ENCODE measurements around the gene PPP2R2C. TPM values are rescaled to one million over a fixed set of nuclear protein-coding genes. Genes with fewer than 3 reads are reported as not detected.

The PPP2R2C gene
- total RNA-seq, 5 donors from 2014 or later (not counting 1 experiment from before 2014, with no cell fraction given): 0.20 TPM; not detected in 4

DNA sequence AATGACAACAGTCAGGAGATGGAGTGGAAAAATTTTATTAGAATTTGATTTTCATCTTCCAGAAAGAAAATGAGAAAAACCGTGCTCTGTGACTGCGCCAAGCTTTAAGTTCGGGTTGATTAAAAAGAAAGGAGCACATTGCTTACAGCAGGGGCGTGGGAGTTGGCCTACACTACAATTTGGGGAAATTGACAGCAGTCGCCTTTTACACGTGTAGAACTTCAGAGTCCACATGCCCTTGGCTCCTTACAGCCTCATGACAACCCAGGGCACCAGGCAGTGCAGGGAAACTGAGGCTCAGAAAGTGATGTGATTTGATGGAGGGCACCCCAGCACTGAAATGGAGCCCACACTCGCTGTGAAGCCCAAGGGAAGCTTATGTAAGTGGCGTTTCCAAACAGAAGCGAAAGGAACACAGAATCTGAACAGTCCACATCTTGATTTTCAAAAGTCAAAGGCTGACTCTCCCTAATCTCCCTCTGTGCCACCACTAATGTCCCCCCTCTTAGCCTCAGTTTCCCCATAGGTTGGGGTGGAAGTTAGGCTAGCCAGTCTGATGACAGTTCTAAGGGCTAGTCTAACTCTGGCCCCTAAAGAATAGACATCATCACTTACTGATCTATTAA, 5.5 kb downstream of the PPP2R2C start:
- peaks cover 34 to 59% of the 10 kb centered on the region in 2 donors for H3K27me3 Mint-ChIP-seq
- peaks cover 0 to 6% (median 4%) of the 10 kb centered on the region in 3 donors for H3K4me1 Mint-ChIP-seq
- H3K36me3 Mint-ChIP-seq: no peaks in the 10 kb centered on the region
- ChIA-PET CTCF (no interaction called here), POLR2A (no interaction called here)
- H3K9me3 Mint-ChIP-seq: no peaks in the 10 kb centered on the region
- no peak for ATAC-seq (replicated peaks in 1 of 4)
- Histone ChIP-seq H3K9me3 (no peaks in the 10 kb centered on the region), H3K27me3 (replicated peaks in 1 of 2; ENCODE audit: control insufficient read depth in 2 of 2, extremely low read depth in 1 of 2, insufficient read depth in 2 of 2, low read length in 1 of 2) (peaks cover 13 to 40% of the 10 kb centered on the region in 2 experiments), H3K4me1 (ENCODE audit: control insufficient read depth in 1 of 2, extremely low read depth in 1 of 2, insufficient read depth in 2 of 2, low read length in 2 of 2) (peaks cover 0 to 9% of the 10 kb centered on the region in 2 experiments), H3K4me3 (ENCODE audit: control insufficient read depth in 1 of 2, extremely low read depth in 1 of 2, low read length in 1 of 2) (no peak overlapping the region), H3K27ac (ENCODE audit: low read length) (no peak overlapping the region), H3K36me3 (ENCODE audit: control insufficient read depth in 2 of 2, extremely low read depth in 1 of 2, insufficient read depth in 1 of 2, low read length in 1 of 2) (no peaks in the 10 kb centered on the region)
- WGBS (ENCODE audit: insufficient coverage): 52% methylated on average over 9 of the region's 9 CpGs
- no peak for DNase-seq
- no peak overlapping the region for H3K4me3 Mint-ChIP-seq
- H3K27ac Mint-ChIP-seq: no peak overlapping the region

GRCh38 chr4:6465955-6466354, 6.5 kb downstream of the PPP2R2C start:
- Histone ChIP-seq H3K4me3 (ENCODE audit: control insufficient read depth in 1 of 2, extremely low read depth in 1 of 2, low read length in 1 of 2) (no peak overlapping the region), H3K27me3 (replicated peaks in 1 of 2; ENCODE audit: control insufficient read depth in 2 of 2, extremely low read depth in 1 of 2, insufficient read depth in 2 of 2, low read length in 1 of 2) (peaks cover 13 to 41% of the 10 kb centered on the region in 2 experiments), H3K36me3 (ENCODE audit: control insufficient read depth in 2 of 2, extremely low read depth in 1 of 2, insufficient read depth in 1 of 2, low read length in 1 of 2) (no peaks in the 10 kb centered on the region), H3K27ac (ENCODE audit: low read length) (no peak overlapping the region), H3K9me3 (no peaks in the 10 kb centered on the region), H3K4me1 (ENCODE audit: control insufficient read depth in 1 of 2, extremely low read depth in 1 of 2, insufficient read depth in 2 of 2, low read length in 2 of 2) (peaks cover 0 to 4% of the 10 kb centered on the region in 2 experiments)
- CTCF ChIA-PET: no interaction called here
- Mint-ChIP-seq H3K4me3 (no peak overlapping the region), H3K27ac (no peak overlapping the region), H3K9me3 (no peaks in the 10 kb centered on the region), H3K36me3 (no peaks in the 10 kb centered on the region), H3K4me1 (peaks cover 0 to 6% (median 4%) of the 10 kb centered on the region in 3 donors), H3K27me3 (peaks cover 36 to 65% of the 10 kb centered on the region in 2 donors)
- DNase-seq: no peak
- ATAC-seq (replicated peaks in 1 of 4): no peak
- POLR2A ChIA-PET: no interaction called here
- 87% methylated on average over 11 of the region's 11 CpGs for WGBS (ENCODE audit: insufficient coverage)

DNA sequence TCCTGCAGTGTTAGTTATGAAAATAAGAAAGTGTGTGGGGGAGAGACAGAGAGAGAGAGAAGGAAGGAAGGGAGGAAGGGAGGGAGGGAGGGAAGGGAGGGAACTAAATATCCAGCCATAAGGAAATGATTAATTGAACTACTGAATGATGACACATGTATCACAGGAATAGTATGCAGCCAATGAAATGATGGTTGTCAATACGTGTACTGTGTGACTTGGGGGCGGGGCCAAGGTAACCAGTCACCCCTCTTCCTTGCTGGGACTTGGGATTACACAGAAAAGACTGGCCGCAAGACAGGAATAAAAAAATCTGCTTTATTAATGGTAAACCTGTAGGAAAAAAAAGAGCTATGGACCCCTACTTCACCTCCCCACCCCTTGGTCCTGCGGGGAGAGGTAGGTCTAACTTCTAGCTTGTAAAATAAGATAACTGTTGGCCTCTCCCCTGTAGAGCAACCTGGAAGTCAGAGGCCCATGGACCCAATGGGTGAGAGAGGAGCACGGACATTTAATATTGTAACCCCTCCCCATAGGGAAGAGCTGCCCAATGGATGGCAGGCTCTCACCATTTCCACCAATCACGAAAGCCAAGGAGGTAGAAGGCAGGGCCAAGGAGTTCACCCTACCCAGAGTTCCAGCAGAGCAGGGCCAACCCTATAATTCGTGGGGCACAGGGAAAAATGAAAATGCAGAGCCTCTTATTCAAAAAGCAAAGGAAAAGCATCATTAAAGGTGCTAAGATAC, 7.4 kb downstream of the PPP2R2C start:
- no peak overlapping the region for H3K27ac Mint-ChIP-seq

GRCh38 chr4:6463311-6464289, 8.8 kb downstream of the PPP2R2C start:
- no peaks in the 10 kb centered on the region for H3K4me1 Mint-ChIP-seq
- no peak overlapping the region for H3K27ac Mint-ChIP-seq
- peaks cover 0 to 29% of the 10 kb centered on the region in 2 experiments for H3K27me3 ChIP-seq (replicated peaks in 1 of 2; ENCODE audit: control insufficient read depth in 2 of 2, extremely low read depth in 1 of 2, insufficient read depth in 2 of 2, low read length in 1 of 2)
- ChIA-PET CTCF (no interaction called here), POLR2A (interaction anchor here in 1 of 2 donors (0.7 kb wide), 1 partner anchor 127 kb away, joined by 12 read pairs; no protein-coding TSS in a partner anchor)
- H3K9me3 ChIP-seq: no peaks in the 10 kb centered on the region
- no peak overlapping the region for H3K4me3 ChIP-seq (ENCODE audit: control insufficient read depth in 1 of 2, extremely low read depth in 1 of 2, low read length in 1 of 2)
- DNase-seq (no peak), ATAC-seq (replicated peaks in 1 of 4) (peak in 1 of 4 experiments; percentile 23)
- no peak overlapping the region for H3K27ac ChIP-seq (ENCODE audit: low read length)
- H3K36me3 ChIP-seq (ENCODE audit: control insufficient read depth in 2 of 2, extremely low read depth in 1 of 2, insufficient read depth in 1 of 2, low read length in 1 of 2): no peaks in the 10 kb centered on the region
- H3K36me3 Mint-ChIP-seq: no peaks in the 10 kb centered on the region
- H3K9me3 Mint-ChIP-seq: peaks cover 2 to 4% (median 2%) of the 10 kb centered on the region in 3 donors
- H3K4me1 ChIP-seq (ENCODE audit: control insufficient read depth in 1 of 2, extremely low read depth in 1 of 2, insufficient read depth in 2 of 2, low read length in 2 of 2): no peaks in the 10 kb centered on the region
- peaks cover 31 to 52% of the 10 kb centered on the region in 2 donors for H3K27me3 Mint-ChIP-seq
- no peak overlapping the region for H3K4me3 Mint-ChIP-seq
- WGBS (ENCODE audit: insufficient coverage): 85% methylated on average over 8 of the region's 11 CpGs

More for the DNA sequence above, 7.4 kb downstream of the PPP2R2C start:
- Histone ChIP-seq H3K36me3 (ENCODE audit: control insufficient read depth in 2 of 2, extremely low read depth in 1 of 2, insufficient read depth in 1 of 2, low read length in 1 of 2) (no peaks in the 10 kb centered on the region), H3K27me3 (replicated peaks in 1 of 2; ENCODE audit: control insufficient read depth in 2 of 2, extremely low read depth in 1 of 2, insufficient read depth in 2 of 2, low read length in 1 of 2) (peaks cover 9 to 38% of the 10 kb centered on the region in 2 experiments), H3K9me3 (no peaks in the 10 kb centered on the region), H3K4me3 (ENCODE audit: control insufficient read depth in 1 of 2, extremely low read depth in 1 of 2, low read length in 1 of 2) (no peak overlapping the region), H3K4me1 (ENCODE audit: control insufficient read depth in 1 of 2, extremely low read depth in 1 of 2, insufficient read depth in 2 of 2, low read length in 2 of 2) (no peaks in the 10 kb centered on the region), H3K27ac (ENCODE audit: low read length) (no peak overlapping the region)
- WGBS (ENCODE audit: insufficient coverage): 39% methylated on average over 2 of the region's 7 CpGs
- DNase-seq: no peak
- Mint-ChIP-seq H3K4me3 (no peak overlapping the region), H3K9me3 (peaks cover 0 to 2% (median 0%) of the 10 kb centered on the region in 3 donors), H3K4me1 (peaks cover 0 to 2% (median under 1%) of the 10 kb centered on the region in 3 donors), H3K36me3 (no peaks in the 10 kb centered on the region), H3K27me3 (peaks cover 36 to 64% of the 10 kb centered on the region in 2 donors)
- ChIA-PET CTCF (no interaction called here), POLR2A (no interaction called here)
- ATAC-seq (replicated peaks in 1 of 4): no peak

DNA sequence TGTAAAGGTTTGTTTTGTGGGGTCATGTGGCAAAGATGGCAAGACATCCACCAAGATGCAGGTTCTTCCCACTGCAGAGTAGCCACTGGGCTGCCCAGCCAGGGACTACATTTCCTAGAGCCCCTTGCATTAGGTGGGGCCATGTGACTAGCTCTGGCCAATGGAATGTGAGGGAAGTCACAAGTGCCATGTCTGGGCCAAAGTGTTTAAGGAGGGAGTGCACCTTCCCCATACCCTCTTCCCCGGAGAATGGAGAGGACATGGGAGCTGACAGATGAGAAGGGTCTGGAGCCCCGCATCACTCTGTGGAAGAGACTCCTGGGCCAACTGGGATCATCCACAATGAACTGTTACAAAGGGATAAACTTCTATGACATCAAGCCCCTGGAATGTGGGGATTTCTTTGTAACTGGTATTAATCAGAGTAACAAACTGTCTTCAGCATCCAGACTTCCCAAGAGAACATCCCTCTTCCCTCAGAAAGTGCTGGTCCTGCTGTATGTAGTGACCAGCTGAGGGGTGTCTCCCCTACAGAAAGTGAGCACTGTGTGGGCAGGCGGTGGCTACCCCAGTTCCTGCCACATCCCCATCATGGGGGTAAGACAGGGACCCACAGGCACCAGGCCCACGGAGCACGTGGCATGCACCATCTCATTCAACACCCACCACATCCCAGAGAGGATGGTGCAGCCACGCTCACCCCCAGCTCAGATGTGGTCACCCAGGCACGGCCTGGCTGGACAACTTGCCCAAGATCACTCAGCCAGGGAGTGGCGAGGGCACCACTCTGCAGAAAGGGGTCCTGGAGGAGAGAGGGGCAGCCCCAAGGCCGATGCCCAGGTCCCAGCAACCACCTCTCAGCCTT, 10.9 kb downstream of the PPP2R2C start:
- 77% methylated on average over 4 of the region's 9 CpGs for WGBS (ENCODE audit: insufficient coverage)

More for the DNA sequence above, 10.9 kb downstream of the PPP2R2C start:
- Mint-ChIP-seq H3K27me3 (peaks cover 26 to 45% of the 10 kb centered on the region in 2 donors), H3K4me3 (no peak overlapping the region), H3K27ac (no peak overlapping the region), H3K36me3 (no peaks in the 10 kb centered on the region), H3K4me1 (no peaks in the 10 kb centered on the region), H3K9me3 (peaks cover 4 to 9% (median 6%) of the 10 kb centered on the region in 3 donors)
- no peaks in the 10 kb centered on the region for H3K4me1 ChIP-seq (ENCODE audit: control insufficient read depth in 1 of 2, extremely low read depth in 1 of 2, insufficient read depth in 2 of 2, low read length in 2 of 2)
- peaks cover 0 to 29% of the 10 kb centered on the region in 2 experiments for H3K27me3 ChIP-seq (replicated peaks in 1 of 2; ENCODE audit: control insufficient read depth in 2 of 2, extremely low read depth in 1 of 2, insufficient read depth in 2 of 2, low read length in 1 of 2)
- ATAC-seq (replicated peaks in 1 of 4) (no peak), DNase-seq (no peak)
- CTCF ChIA-PET: no interaction called here
- H3K9me3 ChIP-seq: no peaks in the 10 kb centered on the region
- POLR2A ChIA-PET: no interaction called here
- H3K27ac ChIP-seq (ENCODE audit: low read length): no peak overlapping the region
- H3K36me3 ChIP-seq (ENCODE audit: control insufficient read depth in 2 of 2, extremely low read depth in 1 of 2, insufficient read depth in 1 of 2, low read length in 1 of 2): no peaks in the 10 kb centered on the region
- no peak overlapping the region for H3K4me3 ChIP-seq (ENCODE audit: control insufficient read depth in 1 of 2, extremely low read depth in 1 of 2, low read length in 1 of 2)
